Measurements from ENCODE around the gene RPS4Y2. TPM values are rescaled to one million over a fixed set of nuclear protein-coding genes. Genes with fewer than 3 reads are reported as not detected.

Gene RPS4Y2
- not detected for polyA plus RNA-seq
- long read RNA-seq, donor 1: 0 reads
- long read RNA-seq, donor 2: 0 reads
- long read RNA-seq, donor 3: 0 reads
- long read RNA-seq, donor 4: 0 reads
- long read RNA-seq, donor 5: 0 reads
- long read RNA-seq, donor 6: 0 reads
- long read RNA-seq, donor 7: 0 reads
- long read RNA-seq, donor 8: 0 reads
- long read RNA-seq, donor 9: 0 reads
- long read RNA-seq, donor 10: 0 reads
- long read RNA-seq, donor 11: 0 reads

- Histone ChIP-seq H3K4me1 (ENCODE audit: control insufficient read depth, insufficient read depth, low read length) (no peaks in the 10 kb centered on the region), H3K27ac (ENCODE audit: low read length) (no peak within 1 kb of the TSS), H3K9me3 (ENCODE audit: control insufficient read depth, low read depth, low read length) (peaks cover 3% of the 10 kb centered on the region), H3K4me3 (ENCODE audit: low read length) (no peak within 1 kb of the TSS), H3K27me3 (ENCODE audit: control insufficient read depth, insufficient read depth, low read length) (no peaks in the 10 kb centered on the region), H3K36me3 (ENCODE audit: control insufficient read depth, insufficient read depth, low read length) (no peaks in the 10 kb centered on the region)
- no peak for DNase-seq
- WGBS (ENCODE audit: insufficient coverage, low lambda C conversion rate): no CpG with 5 or more reads among the region's 20 CpGs
Observed at GRCh38 chrY:20755808-20756207, at the start of gene RPS4Y2. RPS4Y2 (plus strand) TSS chrY:20756108; CDS start chrY:20756164, 56 bp downstream.

- H3K4me1 ChIP-seq (ENCODE audit: control insufficient read depth, insufficient read depth, low read length): no peaks in the 10 kb centered on the region
- no peak overlapping the region for H3K27ac ChIP-seq (ENCODE audit: low read length)
- no peaks in the 10 kb centered on the region for H3K27me3 ChIP-seq (ENCODE audit: control insufficient read depth, insufficient read depth, low read length)
- no peaks in the 10 kb centered on the region for H3K36me3 ChIP-seq (ENCODE audit: control insufficient read depth, insufficient read depth, low read length)
- no CpG with 5 or more reads among the region's 4 CpGs for WGBS (ENCODE audit: insufficient coverage, low lambda C conversion rate)
- no peak overlapping the region for H3K4me3 ChIP-seq (ENCODE audit: low read length)
- no peaks in the 10 kb centered on the region for H3K9me3 ChIP-seq (ENCODE audit: control insufficient read depth, low read depth, low read length)
- no peak for DNase-seq
Observed at GRCh38 chrY:20714391-20714790, 41.5 kb upstream of the RPS4Y2 start.

GRCh38 chrY:20726184-20726907 is 29.6 kb upstream of the RPS4Y2 start:
- Histone ChIP-seq H3K9me3 (ENCODE audit: control insufficient read depth, low read depth, low read length) (peaks cover 4% of the 10 kb centered on the region), H3K27me3 (ENCODE audit: control insufficient read depth, insufficient read depth, low read length) (no peaks in the 10 kb centered on the region), H3K4me1 (ENCODE audit: control insufficient read depth, insufficient read depth, low read length) (no peaks in the 10 kb centered on the region), H3K27ac (ENCODE audit: low read length) (no peak overlapping the region), H3K36me3 (ENCODE audit: control insufficient read depth, insufficient read depth, low read length) (no peaks in the 10 kb centered on the region), H3K4me3 (ENCODE audit: low read length) (no peak overlapping the region)
- WGBS (ENCODE audit: insufficient coverage, low lambda C conversion rate): no CpG with 5 or more reads among the region's 11 CpGs
- DNase-seq: no peak

- H3K27me3 ChIP-seq (ENCODE audit: control insufficient read depth, insufficient read depth, low read length): no peaks in the 10 kb centered on the region
Observed at GRCh38 chrY:20735200-20735599, 20.7 kb upstream of the RPS4Y2 start.

GRCh38 chrY:20739806-20740205 is 16.1 kb upstream of the RPS4Y2 start:
- no peaks in the 10 kb centered on the region for H3K4me1 ChIP-seq (ENCODE audit: control insufficient read depth, insufficient read depth, low read length)
- no peak for DNase-seq
- no peaks in the 10 kb centered on the region for H3K36me3 ChIP-seq (ENCODE audit: control insufficient read depth, insufficient read depth, low read length)
- no peaks in the 10 kb centered on the region for H3K27me3 ChIP-seq (ENCODE audit: control insufficient read depth, insufficient read depth, low read length)
- no peak overlapping the region for H3K4me3 ChIP-seq (ENCODE audit: low read length)
- H3K27ac ChIP-seq (ENCODE audit: low read length): no peak overlapping the region
- H3K9me3 ChIP-seq (ENCODE audit: control insufficient read depth, low read depth, low read length): no peaks in the 10 kb centered on the region
- no CpG with 5 or more reads among the region's 3 CpGs for WGBS (ENCODE audit: insufficient coverage, low lambda C conversion rate)

More at GRCh38 chrY:20735200-20735599, 20.7 kb upstream of the RPS4Y2 start:
- Histone ChIP-seq H3K27ac (ENCODE audit: low read length) (no peak overlapping the region), H3K4me1 (ENCODE audit: control insufficient read depth, insufficient read depth, low read length) (no peaks in the 10 kb centered on the region), H3K4me3 (ENCODE audit: low read length) (no peak overlapping the region), H3K36me3 (ENCODE audit: control insufficient read depth, insufficient read depth, low read length) (no peaks in the 10 kb centered on the region), H3K9me3 (ENCODE audit: control insufficient read depth, low read depth, low read length) (no peaks in the 10 kb centered on the region)
- no peak for DNase-seq
- no CpG with 5 or more reads among the region's 1 CpG for WGBS (ENCODE audit: insufficient coverage, low lambda C conversion rate)

- no peak for DNase-seq
- Histone ChIP-seq H3K9me3 (ENCODE audit: control insufficient read depth, low read depth, low read length) (no peaks in the 10 kb centered on the region), H3K4me1 (ENCODE audit: control insufficient read depth, insufficient read depth, low read length) (no peaks in the 10 kb centered on the region), H3K36me3 (ENCODE audit: control insufficient read depth, insufficient read depth, low read length) (no peaks in the 10 kb centered on the region), H3K27me3 (ENCODE audit: control insufficient read depth, insufficient read depth, low read length) (no peaks in the 10 kb centered on the region), H3K27ac (ENCODE audit: low read length) (no peak overlapping the region), H3K4me3 (ENCODE audit: low read length) (no peak overlapping the region)
- WGBS (ENCODE audit: insufficient coverage, low lambda C conversion rate): no CpG with 5 or more reads among the region's 4 CpGs
Observed at GRCh38 chrY:20740609-20741008, 15.3 kb upstream of the RPS4Y2 start.

GRCh38 chrY:20745060-20745459 is 10.8 kb upstream of the RPS4Y2 start:
- no peak for DNase-seq
- H3K4me3 ChIP-seq (ENCODE audit: low read length): no peak overlapping the region
- no peak overlapping the region for H3K27ac ChIP-seq (ENCODE audit: low read length)
- no peaks in the 10 kb centered on the region for H3K36me3 ChIP-seq (ENCODE audit: control insufficient read depth, insufficient read depth, low read length)
- no peaks in the 10 kb centered on the region for H3K4me1 ChIP-seq (ENCODE audit: control insufficient read depth, insufficient read depth, low read length)
- H3K9me3 ChIP-seq (ENCODE audit: control insufficient read depth, low read depth, low read length): no peaks in the 10 kb centered on the region
- H3K27me3 ChIP-seq (ENCODE audit: control insufficient read depth, insufficient read depth, low read length): no peaks in the 10 kb centered on the region
- no CpG with 5 or more reads among the region's 2 CpGs for WGBS (ENCODE audit: insufficient coverage, low lambda C conversion rate)

GRCh38 chrY:20746919-20747318 is 9.0 kb upstream of the RPS4Y2 start:
- no peak overlapping the region for H3K27ac ChIP-seq (ENCODE audit: low read length)
- DNase-seq: peak in 1 of 2 donors; percentile 1

GRCh38 chrY:20763869-20764268 is 8.0 kb downstream of the RPS4Y2 start:
- H3K9me3 ChIP-seq (ENCODE audit: control insufficient read depth, low read depth, low read length): no peaks in the 10 kb centered on the region
- 100% methylated on average over 1 of the region's 2 CpGs for WGBS (ENCODE audit: insufficient coverage, low lambda C conversion rate)
- no peak overlapping the region for H3K4me3 ChIP-seq (ENCODE audit: low read length)
- H3K27ac ChIP-seq (ENCODE audit: low read length): no peak overlapping the region
- no peak for DNase-seq
- no peaks in the 10 kb centered on the region for H3K36me3 ChIP-seq (ENCODE audit: control insufficient read depth, insufficient read depth, low read length)
- H3K4me1 ChIP-seq (ENCODE audit: control insufficient read depth, insufficient read depth, low read length): no peaks in the 10 kb centered on the region
- no peaks in the 10 kb centered on the region for H3K27me3 ChIP-seq (ENCODE audit: control insufficient read depth, insufficient read depth, low read length)

More at GRCh38 chrY:20746919-20747318, 9.0 kb upstream of the RPS4Y2 start:
- H3K27me3 ChIP-seq (ENCODE audit: control insufficient read depth, insufficient read depth, low read length): no peaks in the 10 kb centered on the region
- no peaks in the 10 kb centered on the region for H3K36me3 ChIP-seq (ENCODE audit: control insufficient read depth, insufficient read depth, low read length)
- no CpG with 5 or more reads among the region's 2 CpGs for WGBS (ENCODE audit: insufficient coverage, low lambda C conversion rate)
- H3K4me3 ChIP-seq (ENCODE audit: low read length): no peak overlapping the region
- no peaks in the 10 kb centered on the region for H3K9me3 ChIP-seq (ENCODE audit: control insufficient read depth, low read depth, low read length)
- H3K4me1 ChIP-seq (ENCODE audit: control insufficient read depth, insufficient read depth, low read length): no peaks in the 10 kb centered on the region

GRCh38 chrY:20765117-20765516 is 9.2 kb downstream of the RPS4Y2 start:
- no peak overlapping the region for H3K4me3 ChIP-seq (ENCODE audit: low read length)
- H3K27me3 ChIP-seq (ENCODE audit: control insufficient read depth, insufficient read depth, low read length): no peaks in the 10 kb centered on the region
- no peak overlapping the region for H3K27ac ChIP-seq (ENCODE audit: low read length)
- no peak for DNase-seq
- H3K9me3 ChIP-seq (ENCODE audit: control insufficient read depth, low read depth, low read length): no peaks in the 10 kb centered on the region
- no CpG with 5 or more reads among the region's 2 CpGs for WGBS (ENCODE audit: insufficient coverage, low lambda C conversion rate)
- no peaks in the 10 kb centered on the region for H3K36me3 ChIP-seq (ENCODE audit: control insufficient read depth, insufficient read depth, low read length)
- no peaks in the 10 kb centered on the region for H3K4me1 ChIP-seq (ENCODE audit: control insufficient read depth, insufficient read depth, low read length)
